GM18508 (cell line): ENCODE data around the gene AOAH.
"Not testable (repeated sequence)": the region's sequence is repeated elsewhere in the genome, so short reads cannot be mapped to it uniquely, and the experiment has no call there.

Source experiments
- ATAC-seq: cut with Tn5 transposase; IDR thresholded peaks from one replicate; pipeline ENCODE4 v1.9.1; 2021; ENCODE audit warnings: moderate number of reproducible peaks; ENCODE audit not compliant: insufficient read depth, unreplicated experiment

AOAH gene

GRCh38 chr7:36659638-36660341, 64.5 kb downstream of the AOAH start:
- ATAC-seq: no peak

- ATAC-seq: no peak
Measured at GRCh38 chr7:36659172-36659516, 65.2 kb downstream of the AOAH start.

- no peak for ATAC-seq
Measured at GRCh38 chr7:36658335-36659171, 65.7 kb downstream of the AOAH start.

- no peak for ATAC-seq
Measured at GRCh38 chr7:36657036-36657660, 67.1 kb downstream of the AOAH start.

- no peak for ATAC-seq
Measured at GRCh38 chr7:36654436-36654835, 69.9 kb downstream of the AOAH start.

GRCh38 chr7:36653663-36654355, 70.5 kb downstream of the AOAH start:
- ATAC-seq: no peak

GRCh38 chr7:36653008-36653662, 71.2 kb downstream of the AOAH start:
- no peak for ATAC-seq

- no peak for ATAC-seq
Measured at GRCh38 chr7:36652431-36652830, 71.9 kb downstream of the AOAH start.

- ATAC-seq: no peak
Measured at GRCh38 chr7:36651404-36651803, 72.9 kb downstream of the AOAH start.

- no peak for ATAC-seq
Measured at GRCh38 chr7:36650766-36651312, 73.5 kb downstream of the AOAH start.

- no peak for ATAC-seq
Measured at GRCh38 chr7:36650320-36650719, 74.0 kb downstream of the AOAH start.

GRCh38 chr7:36649319-36649718, 75.0 kb downstream of the AOAH start:
- not testable (repeated sequence) for ATAC-seq

- ATAC-seq: no peak
Measured at GRCh38 chr7:36648441-36648840, 75.9 kb downstream of the AOAH start.

- no peak for ATAC-seq
Measured at GRCh38 chr7:36644625-36645422, 79.5 kb downstream of the AOAH start.

GRCh38 chr7:36642414-36642813, 81.9 kb downstream of the AOAH start:
- no peak for ATAC-seq

GRCh38 chr7:36642010-36642409, 82.3 kb downstream of the AOAH start:
- no peak for ATAC-seq

GRCh38 chr7:36640682-36641081, 83.6 kb downstream of the AOAH start:
- ATAC-seq: no peak

GRCh38 chr7:36639826-36640225, 84.5 kb downstream of the AOAH start:
- no peak for ATAC-seq

- ATAC-seq: no peak
Measured at GRCh38 chr7:36638586-36639263, 85.6 kb downstream of the AOAH start.
